Measurements from ENCODE around the gene LAYN. TPM values are rescaled to one million over a fixed set of nuclear protein-coding genes. Genes with fewer than 3 reads are reported as not detected.

LAYN gene
- total RNA-seq, 3 donors from 2014 or later (not counting 1 experiment from before 2014, with no cell fraction given) = 0.94 to 1.8 TPM; not detected in 1

DNA sequence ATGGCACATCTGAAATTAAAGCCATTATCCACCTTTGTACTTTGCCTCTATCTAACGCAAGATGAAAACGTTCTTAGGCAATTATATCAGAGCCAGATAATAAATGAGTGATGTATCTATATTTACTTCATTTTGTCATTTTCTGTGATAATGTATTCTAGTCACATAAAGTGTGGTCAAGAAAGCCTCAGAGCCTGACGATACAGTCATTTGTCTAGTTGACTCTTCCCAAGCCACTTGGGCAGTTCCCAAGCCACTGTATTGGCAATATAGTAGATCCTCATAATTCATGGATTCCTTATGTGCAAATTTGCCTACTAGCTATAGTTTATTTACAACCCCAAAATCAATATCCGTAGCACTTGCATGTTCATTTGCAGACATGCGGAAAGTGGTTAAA lies 18.1 kb upstream of the LAYN start:
- Histone ChIP-seq H3K4me3 (ENCODE audit: low read length) (no peak overlapping the region), H3K27me3 (ENCODE audit: control insufficient read depth, insufficient read depth, low read length) (no peaks in the 10 kb centered on the region), H3K9me3 (ENCODE audit: control insufficient read depth, insufficient read depth, low read length) (no peaks in the 10 kb centered on the region), H3K27ac (ENCODE audit: low read length) (no peak overlapping the region), H3K36me3 (ENCODE audit: control insufficient read depth, insufficient read depth, low read length) (no peaks in the 10 kb centered on the region), H3K4me1 (ENCODE audit: control insufficient read depth, insufficient read depth, low read length) (no peaks in the 10 kb centered on the region)
- H3K4me1 Mint-ChIP-seq = no peaks in the 10 kb centered on the region
- intact Hi-C loops (cut with micrococcal nuclease) = no loop called here
- no peaks in the 10 kb centered on the region for H3K36me3 Mint-ChIP-seq
- peaks cover 19% of the 10 kb centered on the region in 2 donors for H3K27me3 Mint-ChIP-seq (ENCODE audit: low read depth in 2 of 2)
- WGBS (ENCODE audit: insufficient coverage) = 100% methylated on average over 3 of the region's 5 CpGs
- DNase-seq (no peak), ATAC-seq (no peak)
- H3K27ac Mint-ChIP-seq = no peak overlapping the region
- H3K9me3 Mint-ChIP-seq = no peaks in the 10 kb centered on the region
- H3K4me3 Mint-ChIP-seq = no peak overlapping the region
- TF ChIP-seq, protein P1, sequence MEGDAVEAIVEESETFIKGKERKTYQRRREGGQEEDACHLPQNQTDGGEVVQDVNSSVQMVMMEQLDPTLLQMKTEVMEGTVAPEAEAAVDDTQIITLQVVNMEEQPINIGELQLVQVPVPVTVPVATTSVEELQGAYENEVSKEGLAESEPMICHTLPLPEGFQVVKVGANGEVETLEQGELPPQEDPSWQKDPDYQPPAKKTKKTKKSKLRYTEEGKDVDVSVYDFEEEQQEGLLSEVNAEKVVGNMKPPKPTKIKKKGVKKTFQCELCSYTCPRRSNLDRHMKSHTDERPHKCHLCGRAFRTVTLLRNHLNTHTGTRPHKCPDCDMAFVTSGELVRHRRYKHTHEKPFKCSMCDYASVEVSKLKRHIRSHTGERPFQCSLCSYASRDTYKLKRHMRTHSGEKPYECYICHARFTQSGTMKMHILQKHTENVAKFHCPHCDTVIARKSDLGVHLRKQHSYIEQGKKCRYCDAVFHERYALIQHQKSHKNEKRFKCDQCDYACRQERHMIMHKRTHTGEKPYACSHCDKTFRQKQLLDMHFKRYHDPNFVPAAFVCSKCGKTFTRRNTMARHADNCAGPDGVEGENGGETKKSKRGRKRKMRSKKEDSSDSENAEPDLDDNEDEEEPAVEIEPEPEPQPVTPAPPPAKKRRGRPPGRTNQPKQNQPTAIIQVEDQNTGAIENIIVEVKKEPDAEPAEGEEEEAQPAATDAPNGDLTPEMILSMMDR (IDR thresholded peaks at IDR 0.05) = no peak

DNA sequence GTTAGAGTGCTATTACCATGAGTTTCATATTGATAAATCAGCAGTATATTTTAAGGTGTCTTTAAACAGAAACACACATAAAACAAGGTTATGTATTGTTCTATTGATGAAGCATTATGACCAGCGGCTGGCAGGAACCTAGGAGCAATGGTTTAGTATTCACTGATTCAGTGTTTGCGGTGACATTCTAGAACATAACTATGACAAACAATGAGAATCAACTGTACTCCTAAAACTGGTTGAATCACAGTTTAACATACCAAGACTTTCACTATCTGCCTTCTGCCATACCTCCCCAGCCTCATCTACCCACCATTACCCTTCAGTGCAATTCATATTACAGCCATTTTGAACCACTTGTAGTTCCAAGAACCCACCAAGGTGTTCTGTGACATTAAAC lies 17.2 kb upstream of the LAYN start:
- H3K4me1 Mint-ChIP-seq = no peaks in the 10 kb centered on the region
- no peak overlapping the region for H3K4me3 ChIP-seq (ENCODE audit: low read length)
- no peaks in the 10 kb centered on the region for H3K27me3 ChIP-seq (ENCODE audit: control insufficient read depth, insufficient read depth, low read length)
- H3K27ac ChIP-seq (ENCODE audit: low read length) = no peak overlapping the region
- H3K27ac Mint-ChIP-seq = no peak overlapping the region
- no peaks in the 10 kb centered on the region for H3K4me1 ChIP-seq (ENCODE audit: control insufficient read depth, insufficient read depth, low read length)
- no peaks in the 10 kb centered on the region for H3K9me3 Mint-ChIP-seq
- no peaks in the 10 kb centered on the region for H3K36me3 Mint-ChIP-seq
- H3K9me3 ChIP-seq (ENCODE audit: control insufficient read depth, insufficient read depth, low read length) = no peaks in the 10 kb centered on the region
- H3K27me3 Mint-ChIP-seq (ENCODE audit: low read depth in 2 of 2) = peaks cover 19% of the 10 kb centered on the region in 2 donors
- 98% methylated on average over 2 of the region's 2 CpGs for WGBS (ENCODE audit: insufficient coverage)
- no peak for DNase-seq
- TF ChIP-seq, protein P1 (IDR thresholded peaks at IDR 0.05) = no peak
- H3K36me3 ChIP-seq (ENCODE audit: control insufficient read depth, insufficient read depth, low read length) = no peaks in the 10 kb centered on the region
- intact Hi-C loops (cut with micrococcal nuclease) = no loop called here
- ATAC-seq = no peak
- H3K4me3 Mint-ChIP-seq = no peak overlapping the region

DNA sequence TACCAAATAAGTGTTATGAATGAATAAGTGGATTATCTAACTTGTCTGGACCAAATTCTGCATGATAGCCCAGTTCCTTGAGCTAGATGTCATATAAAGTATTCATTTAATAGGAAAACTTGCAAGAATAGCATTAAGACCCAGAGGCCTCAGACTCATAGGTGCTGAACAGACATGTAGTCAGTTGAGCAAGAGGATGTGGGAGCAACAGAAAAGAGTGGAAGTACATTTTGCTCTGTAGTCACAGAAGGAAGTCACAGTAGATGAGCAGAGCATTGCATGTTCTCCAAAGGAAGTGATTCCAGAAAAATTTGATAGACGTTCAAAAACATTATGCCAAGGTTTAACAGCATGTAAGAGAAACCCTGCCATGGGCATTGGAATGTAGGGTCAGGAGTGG lies 16.5 kb upstream of the LAYN start:
- Mint-ChIP-seq H3K4me3 (no peak overlapping the region), H3K27me3 (ENCODE audit: low read depth in 2 of 2) (peaks cover 20 to 23% of the 10 kb centered on the region in 2 donors), H3K27ac (no peak overlapping the region), H3K36me3 (no peaks in the 10 kb centered on the region), H3K9me3 (no peaks in the 10 kb centered on the region), H3K4me1 (no peaks in the 10 kb centered on the region)
- no peaks in the 10 kb centered on the region for H3K36me3 ChIP-seq (ENCODE audit: control insufficient read depth, insufficient read depth, low read length)
- DNase-seq (no peak), ATAC-seq (no peak)
- no peaks in the 10 kb centered on the region for H3K4me1 ChIP-seq (ENCODE audit: control insufficient read depth, insufficient read depth, low read length)
- H3K9me3 ChIP-seq (ENCODE audit: control insufficient read depth, insufficient read depth, low read length) = no peaks in the 10 kb centered on the region
- 63% methylated on average over 1 of the region's 1 CpG for WGBS (ENCODE audit: insufficient coverage)
- TF ChIP-seq, protein P1 (IDR thresholded peaks at IDR 0.05) = no peak
- intact Hi-C loops (cut with micrococcal nuclease) = no loop called here
- H3K4me3 ChIP-seq (ENCODE audit: low read length) = no peak overlapping the region
- H3K27me3 ChIP-seq (ENCODE audit: control insufficient read depth, insufficient read depth, low read length) = no peaks in the 10 kb centered on the region
- H3K27ac ChIP-seq (ENCODE audit: low read length) = no peak overlapping the region

DNA sequence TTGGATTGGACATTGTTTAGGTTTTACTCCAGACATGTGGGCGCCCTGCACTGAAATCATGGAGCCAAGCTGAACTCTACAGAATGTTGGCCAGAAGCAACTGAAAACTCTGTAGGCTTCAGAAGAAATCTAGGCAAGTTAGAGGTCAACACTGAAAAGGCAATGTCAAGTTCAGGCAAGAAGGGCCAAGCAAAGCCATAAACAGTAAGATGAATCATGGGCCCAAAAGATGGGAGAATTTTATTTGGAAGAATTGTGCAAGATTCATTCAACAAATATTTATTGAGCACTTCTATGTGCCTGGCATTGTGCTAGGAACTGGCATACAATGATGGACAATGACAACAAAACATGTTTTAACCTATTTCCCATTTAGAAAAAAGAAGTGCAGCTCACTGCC lies 15.1 kb upstream of the LAYN start:
- no peak for ATAC-seq
- Histone ChIP-seq H3K4me3 (ENCODE audit: low read length) (no peak overlapping the region), H3K4me1 (ENCODE audit: control insufficient read depth, insufficient read depth, low read length) (no peaks in the 10 kb centered on the region), H3K27me3 (ENCODE audit: control insufficient read depth, insufficient read depth, low read length) (no peaks in the 10 kb centered on the region), H3K9me3 (ENCODE audit: control insufficient read depth, insufficient read depth, low read length) (no peaks in the 10 kb centered on the region), H3K27ac (ENCODE audit: low read length) (no peak overlapping the region), H3K36me3 (ENCODE audit: control insufficient read depth, insufficient read depth, low read length) (no peaks in the 10 kb centered on the region)
- 96% methylated on average over 1 of the region's 1 CpG for WGBS (ENCODE audit: insufficient coverage)
- TF ChIP-seq, protein P1 (IDR thresholded peaks at IDR 0.05) = no peak
- no peak overlapping the region for H3K4me3 Mint-ChIP-seq
- H3K36me3 Mint-ChIP-seq = no peaks in the 10 kb centered on the region
- no peak for DNase-seq
- H3K27me3 Mint-ChIP-seq (ENCODE audit: low read depth in 2 of 2) = peaks cover 26 to 28% of the 10 kb centered on the region in 2 donors
- no peaks in the 10 kb centered on the region for H3K9me3 Mint-ChIP-seq
- H3K4me1 Mint-ChIP-seq = no peaks in the 10 kb centered on the region
- no peak overlapping the region for H3K27ac Mint-ChIP-seq
- intact Hi-C loops (cut with micrococcal nuclease) = no loop called here

Measured in natural killer cell (primary cell).